ENCODE data around the gene DAP3. TPM values are rescaled to one million over a fixed set of nuclear protein-coding genes. Genes with fewer than 3 reads are reported as not detected.

DAP3 gene
- total RNA-seq, 1 experiment from 2014 or later = 148 TPM

DNA sequence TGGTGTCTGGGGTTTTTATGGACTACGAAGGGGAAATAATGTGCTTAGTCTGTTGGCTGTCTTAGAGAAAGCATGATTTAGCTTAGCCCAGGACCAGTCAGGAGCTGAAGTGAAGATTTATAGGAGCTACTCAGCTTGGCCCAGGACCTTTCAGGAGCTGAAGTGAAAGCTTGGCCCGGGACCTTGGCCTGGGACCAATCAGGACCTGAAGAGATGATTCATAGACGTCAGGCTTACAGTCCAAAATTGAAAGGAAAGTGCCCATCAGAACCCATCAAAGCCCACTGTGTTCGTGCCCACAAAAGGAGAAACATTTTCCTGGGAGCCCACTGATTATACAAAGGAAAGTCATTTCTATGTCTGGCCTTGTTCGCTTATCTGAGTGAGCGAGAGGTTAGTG is 43.2 kb upstream of the DAP3 start:
- Histone ChIP-seq H3K9ac (ENCODE audit: low read length) (no peak overlapping the region), H3K9me3 (ENCODE audit: control insufficient read depth in 1 of 2, insufficient read depth in 1 of 2, low read depth in 1 of 2, low read length in 2 of 2) (peaks cover 8 to 18% of the 10 kb centered on the region in 2 experiments; a peak in 2 of 4 replicates), H3K4me2 (ENCODE audit: low read length) (no peak overlapping the region), H4K20me1 (ENCODE audit: insufficient read depth) (no peaks in the 10 kb centered on the region), H3K4me3 (replicated peaks in 1 of 2; ENCODE audit: low read depth in 1 of 2, low read length in 2 of 2) (no peak overlapping the region), H3K27me3 (ENCODE audit: insufficient read depth, low read length) (no peaks in the 10 kb centered on the region), H2AFZ (ENCODE audit: low read depth, low read length, poor library complexity, severe bottlenecking) (no peak overlapping the region), H3K79me2 (ENCODE audit: insufficient read depth, low read length) (no peaks in the 10 kb centered on the region), H3K27ac (ENCODE audit: low read depth, low read length) (no peak overlapping the region), H3K9me2 (ENCODE audit: insufficient read depth) (no peaks in the 10 kb centered on the region), H3K4me1 (ENCODE audit: control insufficient read depth in 1 of 2, insufficient read depth in 2 of 2, low read length in 2 of 2) (peaks cover 8 to 18% of the 10 kb centered on the region in 2 experiments; a peak in 3 of 4 replicates), H3K36me3 (ENCODE audit: control insufficient read depth in 1 of 2, insufficient read depth in 2 of 2, low read length in 2 of 2) (no peaks in the 10 kb centered on the region)
- RAD21 ChIA-PET (ENCODE audit: low non-redundant PET in 1 of 2, low total read pairs in 2 of 2, uncharacterized antibody in 2 of 2, unreplicated experiment in 2 of 2) = no interaction called here
- ATAC-seq (no peak), DNase-seq (ENCODE audit: low read depth, low spot score) (no peak)
- BruUV-seq (replicated peaks) = no TSS peak
- POLR2A ChIA-PET = no interaction called here
- TF ChIP-seq EZH2 (IDR thresholded peaks at IDR 0.05) (no peak), EZH2phosphoT487 (IDR thresholded peaks at IDR 0.05; ENCODE audit: borderline replicate concordance) (no peak), ELF1 (IDR thresholded peaks at IDR 0.05; ENCODE audit: borderline replicate concordance, low read depth) (no peak), SRF (IDR thresholded peaks at IDR 0.05; ENCODE audit: low read depth) (no peak), POLR2AphosphoS5 (IDR thresholded peaks at IDR 0.05; ENCODE audit: low read depth, low read length) (no peak), SP1 (IDR thresholded peaks at IDR 0.05; ENCODE audit: low read depth) (no peak), POLR2A (IDR thresholded peaks at IDR 0.05; ENCODE audit: borderline replicate concordance, extremely low read depth, insufficient read depth, insufficient read length) (no peak), CBX3 (IDR thresholded peaks at IDR 0.05; ENCODE audit: low read depth) (no peak)
- TF ChIP-seq, protein P1, sequence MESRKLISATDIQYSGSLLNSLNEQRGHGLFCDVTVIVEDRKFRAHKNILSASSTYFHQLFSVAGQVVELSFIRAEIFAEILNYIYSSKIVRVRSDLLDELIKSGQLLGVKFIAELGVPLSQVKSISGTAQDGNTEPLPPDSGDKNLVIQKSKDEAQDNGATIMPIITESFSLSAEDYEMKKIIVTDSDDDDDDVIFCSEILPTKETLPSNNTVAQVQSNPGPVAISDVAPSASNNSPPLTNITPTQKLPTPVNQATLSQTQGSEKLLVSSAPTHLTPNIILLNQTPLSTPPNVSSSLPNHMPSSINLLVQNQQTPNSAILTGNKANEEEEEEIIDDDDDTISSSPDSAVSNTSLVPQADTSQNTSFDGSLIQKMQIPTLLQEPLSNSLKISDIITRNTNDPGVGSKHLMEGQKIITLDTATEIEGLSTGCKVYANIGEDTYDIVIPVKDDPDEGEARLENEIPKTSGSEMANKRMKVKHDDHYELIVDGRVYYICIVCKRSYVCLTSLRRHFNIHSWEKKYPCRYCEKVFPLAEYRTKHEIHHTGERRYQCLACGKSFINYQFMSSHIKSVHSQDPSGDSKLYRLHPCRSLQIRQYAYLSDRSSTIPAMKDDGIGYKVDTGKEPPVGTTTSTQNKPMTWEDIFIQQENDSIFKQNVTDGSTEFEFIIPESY (IDR thresholded peaks at IDR 0.05; ENCODE audit: extremely low read depth, insufficient replicate concordance, low read length) = no peak
- TF ChIP-seq, protein P2, sequence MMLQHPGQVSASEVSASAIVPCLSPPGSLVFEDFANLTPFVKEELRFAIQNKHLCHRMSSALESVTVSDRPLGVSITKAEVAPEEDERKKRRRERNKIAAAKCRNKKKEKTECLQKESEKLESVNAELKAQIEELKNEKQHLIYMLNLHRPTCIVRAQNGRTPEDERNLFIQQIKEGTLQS (IDR thresholded peaks at IDR 0.05) = no peak
- intact Hi-C loops (cut with micrococcal nuclease) = no loop called here
- CTCF ChIA-PET = no interaction called here

Data from HCT116 (cell line).